Measurements from ENCODE around the gene NCS1.
"Not testable (repeated sequence)": the region's sequence is repeated elsewhere in the genome, so short reads cannot be mapped to it uniquely, and the experiment has no call there.

Gene NCS1

DNA sequence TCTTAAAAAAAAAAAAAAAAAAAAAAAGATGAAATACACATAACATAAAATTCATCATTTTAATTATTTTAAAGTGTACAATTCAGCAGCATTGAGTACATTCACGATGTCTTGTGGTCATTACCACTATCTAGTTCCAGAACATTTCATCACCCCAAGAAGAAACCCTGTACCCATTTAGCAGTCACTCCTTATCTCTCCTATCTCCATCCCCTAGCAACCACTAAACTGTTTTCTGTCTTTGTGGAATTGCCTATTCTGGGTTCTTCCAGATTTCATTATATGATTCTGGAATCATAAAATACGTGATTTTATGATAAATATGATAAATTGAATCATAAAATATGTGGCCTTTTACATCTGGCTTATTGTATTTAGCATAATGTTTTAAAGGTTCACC lies 84.4 kb downstream of the NCS1 start:
- Mint-ChIP-seq H3K4me1 (ENCODE audit: low read depth) (no peaks in the 10 kb centered on the region), H3K27ac (no peak overlapping the region), H3K9me3 (ENCODE audit: low read depth) (no peaks in the 10 kb centered on the region), H3K36me3 (no peaks in the 10 kb centered on the region), H3K4me3 (no peak overlapping the region), H3K27me3 (peaks cover 12% of the 10 kb centered on the region)

DNA sequence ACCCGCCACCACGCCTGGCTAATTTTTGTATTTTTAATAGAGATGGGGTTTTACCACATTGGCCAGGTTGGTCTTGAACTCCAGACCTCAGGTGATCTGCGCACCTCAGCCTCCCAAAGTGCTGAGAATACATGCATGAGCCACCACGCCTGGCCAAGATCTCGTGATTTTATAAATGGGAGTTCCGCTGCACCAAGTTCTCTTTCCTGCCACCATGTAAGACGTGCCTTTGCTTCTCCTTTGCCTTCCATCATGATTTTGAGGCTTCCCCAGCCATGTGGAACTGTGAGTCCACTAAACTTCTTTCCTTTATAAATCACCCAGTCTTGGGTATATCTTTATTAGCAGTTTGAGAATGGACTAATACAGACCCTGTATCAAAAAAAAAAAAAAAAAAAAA lies 85.9 kb downstream of the NCS1 start:
- not testable (repeated sequence) for H3K9me3 Mint-ChIP-seq (ENCODE audit: low read depth); H3K4me1 Mint-ChIP-seq (ENCODE audit: low read depth); H3K27ac Mint-ChIP-seq; H3K36me3 Mint-ChIP-seq; H3K4me3 Mint-ChIP-seq
- H3K27me3 Mint-ChIP-seq, result peaks cover 20% of the 10 kb centered on the region

DNA sequence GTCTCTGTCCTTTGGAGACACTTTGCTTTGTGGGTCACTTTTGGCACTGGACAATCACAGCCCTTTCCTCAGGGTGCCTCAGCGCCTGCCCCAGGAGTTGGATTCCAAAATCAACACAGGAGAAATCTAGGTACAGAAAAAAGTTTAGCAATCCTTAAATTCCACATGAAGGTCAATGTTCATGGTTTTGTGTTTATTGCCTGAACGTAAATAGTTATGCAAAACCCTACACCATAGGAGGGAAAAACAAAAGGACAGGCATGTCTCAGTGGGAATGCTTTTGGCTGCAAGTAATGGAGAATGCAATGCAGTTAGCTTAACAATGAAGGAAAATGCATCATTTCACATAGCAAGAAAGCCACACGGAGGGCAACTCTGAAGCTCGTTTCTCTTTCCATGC lies 86.8 kb downstream of the NCS1 start:
- Mint-ChIP-seq H3K9me3 (ENCODE audit: low read depth) (no peaks in the 10 kb centered on the region), H3K36me3 (no peaks in the 10 kb centered on the region), H3K27ac (no peak overlapping the region), H3K4me1 (ENCODE audit: low read depth) (no peaks in the 10 kb centered on the region), H3K27me3 (peaks cover 23% of the 10 kb centered on the region), H3K4me3 (no peak overlapping the region)

DNA sequence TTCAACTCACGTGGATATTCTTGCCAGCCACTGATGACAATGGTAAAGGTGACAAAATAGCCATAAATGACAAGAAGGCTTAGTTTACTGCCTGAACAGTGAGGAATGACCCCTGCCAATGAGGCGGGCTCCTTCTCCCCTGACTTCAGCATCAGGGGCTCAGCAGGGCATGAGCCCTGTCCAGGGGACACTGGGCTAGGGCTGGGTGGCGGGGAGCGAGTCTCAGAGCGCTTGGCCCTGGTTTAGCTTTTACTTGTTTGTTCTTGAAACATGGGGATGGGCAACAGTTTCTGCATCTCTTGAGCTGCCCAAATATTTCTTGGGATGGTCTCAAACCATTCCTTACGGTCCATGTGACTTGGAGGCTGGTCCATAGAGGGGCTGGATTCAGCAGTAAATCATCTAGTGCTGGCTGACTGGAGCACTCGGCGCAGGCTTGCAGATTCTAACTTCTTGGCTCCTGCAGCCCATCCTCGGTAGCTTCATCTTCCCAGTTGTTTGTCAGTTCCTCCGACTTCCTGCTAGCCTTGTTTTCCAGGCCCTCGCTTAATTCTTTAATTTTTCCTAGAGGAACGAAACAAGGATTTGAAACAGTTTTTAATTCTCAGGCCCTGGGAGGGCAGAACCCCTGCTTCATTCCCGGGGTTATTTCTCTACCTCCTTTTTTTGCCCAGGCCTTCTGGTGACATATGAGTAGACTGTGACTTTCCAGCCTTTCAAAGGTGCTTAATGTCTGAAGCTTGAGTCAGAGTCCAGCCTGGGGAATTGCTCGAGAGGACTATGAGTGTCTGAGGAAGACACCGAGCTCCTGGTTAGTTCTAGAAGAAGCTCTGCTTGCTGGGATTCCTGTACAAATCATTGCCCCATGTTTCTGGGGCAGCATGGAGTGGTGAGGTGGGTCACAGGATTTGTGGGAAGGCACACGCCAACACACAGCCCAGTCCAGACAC lies 88.9 kb downstream of the NCS1 start:
- H3K4me3 Mint-ChIP-seq, result no peak overlapping the region
- peaks cover 28% of the 10 kb centered on the region for H3K27me3 Mint-ChIP-seq
- no peak overlapping the region for H3K27ac Mint-ChIP-seq

DNA sequence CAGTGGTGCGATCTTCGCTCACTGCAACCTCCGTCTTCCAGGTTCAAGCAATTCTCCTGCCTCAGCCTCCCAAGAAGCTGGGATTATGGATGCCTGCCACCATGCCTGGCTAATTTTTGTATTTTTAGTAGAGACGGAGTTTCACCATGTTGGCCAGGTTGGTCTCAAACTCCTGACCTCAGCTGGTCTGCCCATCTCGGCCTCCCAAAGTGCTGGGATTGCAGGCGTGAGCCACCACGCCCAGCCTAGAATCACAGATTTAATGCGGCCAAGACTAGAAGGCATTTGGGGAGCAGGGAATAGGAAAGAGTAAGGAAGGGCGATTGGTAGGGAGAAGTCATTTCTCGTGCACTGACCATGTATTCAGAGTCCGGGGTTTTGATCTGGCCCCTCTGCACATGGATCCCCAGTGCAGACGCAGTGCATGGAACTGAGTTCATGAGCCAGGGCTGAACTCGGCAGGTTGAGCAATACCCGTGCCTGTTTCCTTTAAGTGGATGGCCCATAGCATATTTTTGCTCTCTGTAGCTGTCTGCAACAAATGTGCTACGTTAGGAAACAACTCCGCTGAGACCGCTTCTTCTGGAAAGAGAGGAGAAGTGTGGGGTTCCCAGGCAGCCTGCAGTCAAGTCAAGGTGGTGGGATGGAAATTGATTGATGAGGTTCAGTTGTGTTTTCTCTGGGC lies 90.0 kb downstream of the NCS1 start:
- Mint-ChIP-seq H3K4me1 (ENCODE audit: low read depth) (peaks cover 6% of the 10 kb centered on the region), H3K27ac (no peak overlapping the region), H3K27me3 (peaks cover 34% of the 10 kb centered on the region), H3K9me3 (ENCODE audit: low read depth) (no peaks in the 10 kb centered on the region), H3K4me3 (no peak overlapping the region), H3K36me3 (no peaks in the 10 kb centered on the region)

More for the DNA sequence above, 88.9 kb downstream of the NCS1 start:
- Mint-ChIP-seq H3K36me3 (no peaks in the 10 kb centered on the region), H3K9me3 (ENCODE audit: low read depth) (no peaks in the 10 kb centered on the region), H3K4me1 (ENCODE audit: low read depth) (peaks cover 3% of the 10 kb centered on the region)

DNA sequence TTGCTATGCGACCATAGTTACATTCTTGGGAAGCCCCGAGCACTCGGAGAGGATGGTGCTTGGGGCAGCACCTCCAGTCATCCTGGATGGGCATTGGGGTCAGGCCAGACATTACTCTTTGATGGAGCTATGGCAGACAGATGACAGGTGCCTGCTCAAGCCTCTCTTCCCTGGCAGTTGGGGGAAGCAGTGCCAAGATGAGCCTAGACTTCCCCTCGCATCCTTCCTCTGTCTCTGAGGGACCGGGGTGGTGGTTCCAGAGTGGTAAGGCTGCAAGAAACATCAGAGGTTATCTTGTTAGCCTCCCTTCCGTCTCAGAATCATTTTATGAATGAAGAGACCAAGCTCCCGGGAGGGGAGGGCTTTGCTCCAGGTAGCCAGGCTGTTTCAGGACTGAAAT lies 90.6 kb downstream of the NCS1 start:
- H3K27ac Mint-ChIP-seq, result no peak overlapping the region
- H3K4me1 Mint-ChIP-seq (ENCODE audit: low read depth), result peaks cover 6% of the 10 kb centered on the region
- no peak overlapping the region for H3K4me3 Mint-ChIP-seq
- no peaks in the 10 kb centered on the region for H3K36me3 Mint-ChIP-seq
- H3K9me3 Mint-ChIP-seq (ENCODE audit: low read depth), result no peaks in the 10 kb centered on the region
- H3K27me3 Mint-ChIP-seq, result peaks cover 34% of the 10 kb centered on the region

DNA sequence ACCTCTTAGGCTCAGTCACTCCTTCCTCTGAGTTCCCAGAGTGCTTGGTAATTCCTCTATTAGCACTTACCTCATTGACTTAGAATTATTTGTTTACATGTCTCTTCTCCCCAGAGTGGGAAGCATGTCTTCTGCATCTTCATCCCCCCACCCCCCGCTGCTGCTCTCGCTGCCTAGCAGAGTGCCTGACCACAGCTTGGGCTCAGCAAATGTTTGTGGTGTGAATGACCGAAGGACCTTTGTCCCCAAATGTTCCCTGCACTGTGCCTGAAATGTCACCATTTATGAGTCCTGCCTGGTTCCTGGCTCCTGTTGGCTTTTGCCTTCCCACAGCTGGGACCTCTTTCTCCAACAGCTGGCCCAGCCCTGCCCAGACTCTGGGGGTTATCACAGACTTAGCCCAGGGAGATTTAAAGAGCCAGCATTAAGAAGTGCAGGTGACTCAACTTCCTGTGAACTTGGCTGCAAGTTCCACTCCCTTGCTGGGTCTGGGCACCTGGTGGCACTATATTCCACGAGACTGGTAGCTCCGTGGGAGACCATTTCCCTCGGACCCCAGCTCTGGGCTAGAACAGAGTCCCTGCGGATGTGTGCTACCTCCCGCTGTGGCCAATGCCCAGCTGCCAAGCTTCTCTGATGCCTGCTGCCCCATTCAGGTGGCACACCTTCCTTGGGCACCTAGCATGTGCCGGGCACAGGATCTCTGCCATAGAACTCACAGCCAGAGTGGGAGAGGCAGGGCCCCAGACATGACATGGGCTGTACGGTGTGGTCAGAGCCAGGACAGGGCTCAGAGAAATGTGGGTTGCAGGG lies 91.6 kb downstream of the NCS1 start:
- H3K27me3 Mint-ChIP-seq, result peaks cover 41% of the 10 kb centered on the region
- no peaks in the 10 kb centered on the region for H3K9me3 Mint-ChIP-seq (ENCODE audit: low read depth)
- no peaks in the 10 kb centered on the region for H3K36me3 Mint-ChIP-seq
- peaks cover 6% of the 10 kb centered on the region for H3K4me1 Mint-ChIP-seq (ENCODE audit: low read depth)
- H3K27ac Mint-ChIP-seq, result no peak overlapping the region
- H3K4me3 Mint-ChIP-seq, result no peak overlapping the region

DNA sequence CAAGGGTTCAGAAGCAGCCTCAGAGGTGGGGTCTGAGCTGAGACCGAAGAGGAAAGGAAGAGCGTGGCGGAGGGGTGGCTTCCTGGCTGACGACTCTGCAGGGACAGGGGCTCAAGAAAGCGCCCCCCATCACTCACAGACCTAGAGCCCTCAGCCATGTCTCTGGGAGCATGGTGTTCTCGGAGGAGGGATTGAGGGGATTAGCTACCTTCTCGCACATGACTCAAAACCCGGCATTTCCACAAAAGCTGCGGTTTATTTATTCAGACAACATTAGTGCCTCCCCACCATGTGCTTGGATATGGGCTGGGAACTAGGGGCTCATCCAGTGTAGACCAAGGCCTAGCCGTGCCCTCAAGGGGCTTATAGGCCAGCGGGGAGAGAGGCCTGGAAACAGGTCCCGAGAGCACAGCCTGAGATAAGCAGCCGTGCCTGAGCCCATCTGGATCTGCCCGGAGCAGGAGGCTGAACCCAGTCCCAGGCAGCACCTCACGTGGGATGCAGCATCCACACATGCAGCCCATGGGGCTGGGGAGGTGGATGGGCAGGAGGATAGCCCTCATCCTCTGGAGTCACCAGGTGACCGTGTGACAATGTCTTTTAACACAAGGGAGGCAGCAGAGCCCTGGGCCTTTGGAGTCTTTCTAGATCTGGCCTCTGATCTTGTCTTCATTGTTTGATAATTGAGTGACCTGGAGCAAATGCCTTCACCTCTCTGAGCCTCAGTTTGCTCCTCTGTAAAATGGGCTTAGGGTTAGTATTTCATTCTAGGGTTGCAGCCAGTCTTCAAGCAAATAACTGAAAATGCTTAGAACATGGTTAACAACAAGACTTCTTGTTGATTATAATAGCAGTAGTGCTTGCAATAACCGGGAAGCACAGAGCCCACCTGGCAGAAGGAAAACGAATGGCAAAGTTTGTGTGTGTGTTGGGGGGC lies 92.5 kb downstream of the NCS1 start:
- H3K27me3 Mint-ChIP-seq, result peaks cover 38% of the 10 kb centered on the region
- no peaks in the 10 kb centered on the region for H3K36me3 Mint-ChIP-seq
- H3K4me3 Mint-ChIP-seq, result peak overlapping the region; percentile 30
- no peaks in the 10 kb centered on the region for H3K9me3 Mint-ChIP-seq (ENCODE audit: low read depth)
- no peak overlapping the region for H3K27ac Mint-ChIP-seq
- peaks cover 6% of the 10 kb centered on the region for H3K4me1 Mint-ChIP-seq (ENCODE audit: low read depth)

DNA sequence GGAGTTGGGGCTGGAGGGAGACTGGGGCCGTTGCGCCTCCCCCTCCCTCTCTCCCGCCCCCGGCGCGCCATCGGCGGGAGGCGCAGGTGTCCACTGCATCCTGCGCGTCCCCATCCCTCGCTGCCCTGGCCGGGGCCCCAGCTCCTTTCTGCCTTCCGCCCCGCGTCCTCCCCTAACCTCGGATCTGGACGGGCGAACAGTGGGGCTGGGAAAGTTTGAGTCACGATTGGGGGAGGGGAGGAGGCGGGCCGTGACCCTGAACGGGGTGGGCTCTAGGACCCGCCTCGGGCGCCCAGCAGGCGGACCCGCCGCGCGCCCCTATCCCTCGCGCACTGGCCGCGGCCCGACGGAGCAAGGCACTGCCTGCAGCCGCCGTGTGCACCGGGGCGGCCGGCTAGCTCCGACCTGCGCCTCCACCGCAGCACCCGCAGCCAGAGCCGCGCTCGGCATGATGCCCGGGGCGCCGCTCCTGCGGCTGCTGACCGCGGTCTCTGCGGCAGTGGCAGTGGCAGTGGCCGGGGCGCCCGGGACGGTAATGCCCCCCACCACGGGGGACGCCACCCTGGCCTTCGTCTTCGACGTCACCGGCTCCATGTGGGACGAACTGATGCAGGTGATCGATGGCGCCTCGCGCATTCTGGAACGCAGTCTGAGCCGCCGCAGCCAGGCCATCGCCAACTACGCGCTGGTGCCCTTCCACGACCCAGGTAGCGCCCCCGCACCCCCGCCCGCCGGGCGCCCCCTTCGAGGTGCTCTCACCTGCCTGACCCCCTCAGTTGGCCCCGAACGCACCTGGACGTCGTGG lies 93.4 kb downstream of the NCS1 start, which contains the start of gene HMCN2:
TSS of gene HMCN2 (plus strand) at position 330 of the 805 bp plus-strand sequence. CDS start at position 449, 119 bp downstream.
- H3K4me1 Mint-ChIP-seq (ENCODE audit: low read depth), result peaks cover 6% of the 10 kb centered on the region
- H3K36me3 Mint-ChIP-seq, result no peaks in the 10 kb centered on the region
- no peak within 1 kb of the TSS for H3K27ac Mint-ChIP-seq
- H3K4me3 Mint-ChIP-seq, result peak within 1 kb of the TSS; percentile 42
- H3K27me3 Mint-ChIP-seq, result peaks cover 34% of the 10 kb centered on the region
- no peaks in the 10 kb centered on the region for H3K9me3 Mint-ChIP-seq (ENCODE audit: low read depth)

DNA sequence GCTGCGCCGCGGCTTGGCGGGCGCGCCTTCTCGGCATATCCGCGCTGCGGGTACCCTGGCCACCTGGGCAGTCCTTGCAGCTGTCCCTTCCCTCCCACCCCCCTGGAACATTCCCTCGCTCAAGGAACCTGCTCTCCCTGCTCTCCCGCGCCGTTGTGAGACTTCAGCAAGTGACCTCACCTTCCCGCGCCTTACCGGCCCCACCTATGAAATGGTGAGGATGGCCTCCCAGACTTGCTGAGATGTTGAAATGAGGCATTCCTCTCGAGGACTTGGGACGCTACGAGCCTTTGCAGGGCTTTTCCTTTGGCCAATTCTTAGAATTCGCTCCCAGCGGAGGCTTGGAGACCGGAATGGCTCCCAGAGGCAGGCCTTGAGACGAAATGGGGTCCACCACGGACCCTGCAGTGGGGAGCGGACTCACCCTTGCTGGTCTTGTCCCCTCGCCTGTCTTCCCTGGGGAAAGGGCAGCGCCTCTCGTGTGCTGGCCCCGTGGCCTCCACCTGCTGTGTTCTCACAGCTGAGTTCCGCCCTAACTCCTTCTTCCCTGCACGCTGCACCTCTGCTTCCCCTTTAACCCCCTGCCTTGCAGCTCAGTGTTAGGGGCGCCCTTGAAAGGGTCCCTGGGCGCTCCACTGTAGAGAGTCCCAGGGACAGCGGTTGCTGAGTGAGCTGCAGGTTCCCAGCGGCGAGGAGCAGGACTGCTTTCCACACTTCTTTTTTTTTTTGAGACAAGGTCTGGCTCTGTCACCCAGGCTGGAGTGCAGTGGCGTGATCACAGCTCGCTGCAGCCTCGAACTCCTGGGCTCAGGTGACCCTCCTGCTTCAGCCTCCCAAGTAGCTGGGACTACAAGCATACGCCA lies 94.3 kb downstream of the NCS1 start:
- peaks cover 41% of the 10 kb centered on the region for H3K27me3 Mint-ChIP-seq
- H3K27ac Mint-ChIP-seq, result no peak overlapping the region
- H3K36me3 Mint-ChIP-seq, result no peaks in the 10 kb centered on the region
- peak overlapping the region; percentile 42 for H3K4me3 Mint-ChIP-seq
- peaks cover 6% of the 10 kb centered on the region for H3K4me1 Mint-ChIP-seq (ENCODE audit: low read depth)
- H3K9me3 Mint-ChIP-seq (ENCODE audit: low read depth), result no peaks in the 10 kb centered on the region

DNA sequence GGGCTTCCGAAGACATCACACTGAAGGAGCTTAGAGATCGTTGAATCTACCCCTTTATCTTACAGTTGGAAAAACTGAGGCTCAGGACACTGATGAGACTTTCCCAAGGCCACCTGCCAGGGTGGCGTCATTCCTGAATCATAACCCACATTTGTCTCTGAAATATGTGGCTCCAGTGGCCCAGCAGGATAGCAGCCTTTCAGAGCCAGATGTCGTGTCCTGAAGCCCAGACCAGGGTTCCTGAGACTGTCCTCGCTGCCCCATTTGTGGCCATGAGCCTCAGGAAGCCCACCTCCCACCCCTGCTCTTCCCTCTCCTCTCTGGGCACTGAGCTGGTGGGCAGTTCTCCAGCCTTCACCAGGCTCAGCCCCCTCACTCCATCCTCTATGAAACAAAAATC lies 95.7 kb downstream of the NCS1 start:
- Mint-ChIP-seq H3K36me3 (no peaks in the 10 kb centered on the region), H3K4me3 (no peak overlapping the region), H3K9me3 (ENCODE audit: low read depth) (no peaks in the 10 kb centered on the region), H3K27me3 (peaks cover 39% of the 10 kb centered on the region), H3K4me1 (ENCODE audit: low read depth) (peaks cover 6% of the 10 kb centered on the region), H3K27ac (no peak overlapping the region)

DNA sequence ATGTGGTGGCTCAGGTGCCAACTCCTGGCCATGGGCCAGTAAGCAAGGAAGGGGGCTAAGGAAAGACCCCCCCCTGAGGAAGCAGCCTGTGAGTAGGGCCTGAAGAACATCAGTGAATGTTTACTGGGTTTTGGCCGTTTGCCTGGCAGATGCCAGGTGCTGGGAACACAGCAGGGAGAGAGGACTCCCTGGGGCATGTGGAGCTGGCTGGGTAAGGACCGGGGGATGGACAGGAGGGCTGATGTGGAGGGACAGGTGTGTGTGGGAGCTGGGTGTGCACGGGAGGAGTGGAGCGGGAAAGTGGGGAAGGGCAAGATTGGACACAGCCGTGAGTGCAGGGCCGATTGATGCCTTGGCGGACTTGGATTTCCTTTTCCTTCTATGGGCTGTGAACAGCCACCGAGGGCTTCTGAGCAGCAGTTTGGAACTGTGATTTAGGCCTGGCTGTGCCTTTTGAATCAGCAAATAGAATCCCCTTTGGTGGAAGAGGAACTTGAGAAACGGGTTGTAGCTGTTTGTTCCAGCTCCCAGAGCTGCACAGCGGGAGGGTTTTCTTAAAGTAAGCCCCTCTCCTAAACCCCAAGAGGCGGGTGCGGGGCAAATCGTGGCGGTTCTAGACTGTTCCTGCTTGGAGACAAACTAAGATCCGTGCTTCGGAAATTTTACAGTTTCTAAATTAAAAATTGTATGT lies 96.5 kb downstream of the NCS1 start:
- H3K36me3 Mint-ChIP-seq, result no peaks in the 10 kb centered on the region
- H3K27me3 Mint-ChIP-seq, result peaks cover 35% of the 10 kb centered on the region
- no peak overlapping the region for H3K27ac Mint-ChIP-seq
- H3K4me1 Mint-ChIP-seq (ENCODE audit: low read depth), result peaks cover 6% of the 10 kb centered on the region
- H3K4me3 Mint-ChIP-seq, result no peak overlapping the region
- H3K9me3 Mint-ChIP-seq (ENCODE audit: low read depth), result no peaks in the 10 kb centered on the region

All from activated naive CD8-positive, alpha-beta T cell (primary cell).